ENCODE results near the gene LINGO4.

LINGO4 gene

GRCh38 chr1:151790940-151791651 is 14.1 kb downstream of the LINGO4 start (continued):
- TF ChIP-seq, protein P1, sequence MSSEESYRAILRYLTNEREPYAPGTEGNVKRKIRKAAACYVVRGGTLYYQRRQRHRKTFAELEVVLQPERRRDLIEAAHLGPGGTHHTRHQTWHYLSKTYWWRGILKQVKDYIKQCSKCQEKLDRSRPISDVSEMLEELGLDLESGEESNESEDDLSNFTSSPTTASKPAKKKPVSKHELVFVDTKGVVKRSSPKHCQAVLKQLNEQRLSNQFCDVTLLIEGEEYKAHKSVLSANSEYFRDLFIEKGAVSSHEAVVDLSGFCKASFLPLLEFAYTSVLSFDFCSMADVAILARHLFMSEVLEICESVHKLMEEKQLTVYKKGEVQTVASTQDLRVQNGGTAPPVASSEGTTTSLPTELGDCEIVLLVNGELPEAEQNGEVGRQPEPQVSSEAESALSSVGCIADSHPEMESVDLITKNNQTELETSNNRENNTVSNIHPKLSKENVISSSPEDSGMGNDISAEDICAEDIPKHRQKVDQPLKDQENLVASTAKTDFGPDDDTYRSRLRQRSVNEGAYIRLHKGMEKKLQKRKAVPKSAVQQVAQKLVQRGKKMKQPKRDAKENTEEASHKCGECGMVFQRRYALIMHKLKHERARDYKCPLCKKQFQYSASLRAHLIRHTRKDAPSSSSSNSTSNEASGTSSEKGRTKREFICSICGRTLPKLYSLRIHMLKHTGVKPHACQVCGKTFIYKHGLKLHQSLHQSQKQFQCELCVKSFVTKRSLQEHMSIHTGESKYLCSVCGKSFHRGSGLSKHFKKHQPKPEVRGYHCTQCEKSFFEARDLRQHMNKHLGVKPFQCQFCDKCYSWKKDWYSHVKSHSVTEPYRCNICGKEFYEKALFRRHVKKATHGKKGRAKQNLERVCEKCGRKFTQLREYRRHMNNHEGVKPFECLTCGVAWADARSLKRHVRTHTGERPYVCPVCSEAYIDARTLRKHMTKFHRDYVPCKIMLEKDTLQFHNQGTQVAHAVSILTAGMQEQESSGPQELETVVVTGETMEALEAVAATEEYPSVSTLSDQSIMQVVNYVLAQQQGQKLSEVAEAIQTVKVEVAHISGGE (tag by site-specific recombination; conservative IDR thresholded peaks at IDR 0.05; ENCODE audit: low read depth), result peak; percentile 27; the same call in 1 of the 2 replicates
- TF ChIP-seq HOXA7 (CRISPR knock-in tag; IDR thresholded peaks at IDR 0.05; ENCODE audit: borderline replicate concordance), result no peak
- no peak for TF ChIP-seq TSHZ1 (tag by site-specific recombination; IDR thresholded peaks at IDR 0.05; ENCODE audit: borderline replicate concordance)
- TF ChIP-seq ZNF670 (tag by site-specific recombination; IDR thresholded peaks at IDR 0.05; ENCODE audit: low read depth), result no peak
- no peak for TF ChIP-seq ZNF202 (tag by site-specific recombination; IDR thresholded peaks at IDR 0.05; ENCODE audit: borderline replicate concordance)
- no peak for TF ChIP-seq ZNF324 (tag by site-specific recombination; IDR thresholded peaks at IDR 0.05)
- no peak for TF ChIP-seq ZNF112 (tag by site-specific recombination; IDR thresholded peaks at IDR 0.05)
- TF ChIP-seq ZBTB48 (tag by site-specific recombination; IDR thresholded peaks at IDR 0.05), result peak; percentile 78
- TF ChIP-seq ZNF561 (tag by site-specific recombination; IDR thresholded peaks at IDR 0.05; ENCODE audit: borderline replicate concordance), result no peak
- TF ChIP-seq, protein P2, sequence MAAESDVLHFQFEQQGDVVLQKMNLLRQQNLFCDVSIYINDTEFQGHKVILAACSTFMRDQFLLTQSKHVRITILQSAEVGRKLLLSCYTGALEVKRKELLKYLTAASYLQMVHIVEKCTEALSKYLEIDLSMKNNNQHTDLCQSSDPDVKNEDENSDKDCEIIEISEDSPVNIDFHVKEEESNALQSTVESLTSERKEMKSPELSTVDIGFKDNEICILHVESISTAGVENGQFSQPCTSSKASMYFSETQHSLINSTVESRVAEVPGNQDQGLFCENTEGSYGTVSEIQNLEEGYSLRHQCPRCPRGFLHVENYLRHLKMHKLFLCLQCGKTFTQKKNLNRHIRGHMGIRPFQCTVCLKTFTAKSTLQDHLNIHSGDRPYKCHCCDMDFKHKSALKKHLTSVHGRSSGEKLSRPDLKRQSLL (tag by site-specific recombination; IDR thresholded peaks at IDR 0.05), result no peak
- TF ChIP-seq ZFHX2 (tag by site-specific recombination; conservative IDR thresholded peaks at IDR 0.05), result 0 out of 2 replicates have a peak, but pooled peaks have one; percentile 13
- TF ChIP-seq ZNF660 (tag by site-specific recombination; IDR thresholded peaks at IDR 0.05), result no peak; the same call in 1 of the 2 replicates
- TF ChIP-seq ZNF404 (tag by site-specific recombination; IDR thresholded peaks at IDR 0.05), result no peak
- TF ChIP-seq ZNF600 (tag by site-specific recombination; IDR thresholded peaks at IDR 0.05), result peak; percentile 41; the same call in 1 of the 2 replicates
- TF ChIP-seq ZNF555 (tag by site-specific recombination; conservative IDR thresholded peaks at IDR 0.05), result no peak
- no peak for TF ChIP-seq RBAK (tag by site-specific recombination; IDR thresholded peaks at IDR 0.05)
- no peak for TF ChIP-seq ZSCAN23 (tag by site-specific recombination; IDR thresholded peaks at IDR 0.05)
- TF ChIP-seq ZIC2 (tag by site-specific recombination; IDR thresholded peaks at IDR 0.05), result no peak
- no peak for TF ChIP-seq KLF7 (tag by site-specific recombination; IDR thresholded peaks at IDR 0.05; ENCODE audit: borderline replicate concordance)
- no peak for TF ChIP-seq ZNF423 (tag by site-specific recombination; IDR thresholded peaks at IDR 0.05)
- TF ChIP-seq ZNF394 (tag by site-specific recombination; IDR thresholded peaks at IDR 0.05; ENCODE audit: borderline replicate concordance), result no peak
- no peak for TF ChIP-seq ZNF341 (tag by site-specific recombination; IDR thresholded peaks at IDR 0.05; ENCODE audit: low read depth)
- TF ChIP-seq ZNF362 (tag by site-specific recombination; IDR thresholded peaks at IDR 0.05), result no peak
- no peak for TF ChIP-seq ZNF292 (tag by site-specific recombination; IDR thresholded peaks at IDR 0.05; ENCODE audit: borderline replicate concordance, low read depth)
- TF ChIP-seq, protein P3, sequence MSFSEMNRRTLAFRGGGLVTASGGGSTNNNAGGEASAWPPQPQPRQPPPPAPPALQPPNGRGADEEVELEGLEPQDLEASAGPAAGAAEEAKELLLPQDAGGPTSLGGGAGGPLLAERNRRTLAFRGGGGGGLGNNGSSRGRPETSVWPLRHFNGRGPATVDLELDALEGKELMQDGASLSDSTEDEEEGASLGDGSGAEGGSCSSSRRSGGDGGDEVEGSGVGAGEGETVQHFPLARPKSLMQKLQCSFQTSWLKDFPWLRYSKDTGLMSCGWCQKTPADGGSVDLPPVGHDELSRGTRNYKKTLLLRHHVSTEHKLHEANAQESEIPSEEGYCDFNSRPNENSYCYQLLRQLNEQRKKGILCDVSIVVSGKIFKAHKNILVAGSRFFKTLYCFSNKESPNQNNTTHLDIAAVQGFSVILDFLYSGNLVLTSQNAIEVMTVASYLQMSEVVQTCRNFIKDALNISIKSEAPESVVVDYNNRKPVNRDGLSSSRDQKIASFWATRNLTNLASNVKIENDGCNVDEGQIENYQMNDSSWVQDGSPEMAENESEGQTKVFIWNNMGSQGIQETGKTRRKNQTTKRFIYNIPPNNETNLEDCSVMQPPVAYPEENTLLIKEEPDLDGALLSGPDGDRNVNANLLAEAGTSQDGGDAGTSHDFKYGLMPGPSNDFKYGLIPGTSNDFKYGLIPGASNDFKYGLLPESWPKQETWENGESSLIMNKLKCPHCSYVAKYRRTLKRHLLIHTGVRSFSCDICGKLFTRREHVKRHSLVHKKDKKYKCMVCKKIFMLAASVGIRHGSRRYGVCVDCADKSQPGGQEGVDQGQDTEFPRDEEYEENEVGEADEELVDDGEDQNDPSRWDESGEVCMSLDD (tag by site-specific recombination; IDR thresholded peaks at IDR 0.05), result 0 out of 2 replicates have a peak, but pooled peaks have one; percentile 34
- TF ChIP-seq, protein P4, sequence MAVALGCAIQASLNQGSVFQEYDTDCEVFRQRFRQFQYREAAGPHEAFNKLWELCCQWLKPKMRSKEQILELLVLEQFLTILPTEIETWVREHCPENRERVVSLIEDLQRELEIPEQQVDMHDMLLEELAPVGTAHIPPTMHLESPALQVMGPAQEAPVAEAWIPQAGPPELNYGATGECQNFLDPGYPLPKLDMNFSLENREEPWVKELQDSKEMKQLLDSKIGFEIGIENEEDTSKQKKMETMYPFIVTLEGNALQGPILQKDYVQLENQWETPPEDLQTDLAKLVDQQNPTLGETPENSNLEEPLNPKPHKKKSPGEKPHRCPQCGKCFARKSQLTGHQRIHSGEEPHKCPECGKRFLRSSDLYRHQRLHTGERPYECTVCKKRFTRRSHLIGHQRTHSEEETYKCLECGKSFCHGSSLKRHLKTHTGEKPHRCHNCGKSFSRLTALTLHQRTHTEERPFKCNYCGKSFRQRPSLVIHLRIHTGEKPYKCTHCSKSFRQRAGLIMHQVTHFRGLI (tag by site-specific recombination; IDR thresholded peaks at IDR 0.05), result no peak

Measured in HEK293 (cell line).